Measurements from ENCODE around the gene EFTUD2. TPM values are rescaled to one million over a fixed set of nuclear protein-coding genes. Genes with fewer than 3 reads are reported as not detected.

Gene EFTUD2
- total RNA-seq, 4 donors from 2014 or later = 37.4 to 136 (median 65.4) TPM

DNA sequence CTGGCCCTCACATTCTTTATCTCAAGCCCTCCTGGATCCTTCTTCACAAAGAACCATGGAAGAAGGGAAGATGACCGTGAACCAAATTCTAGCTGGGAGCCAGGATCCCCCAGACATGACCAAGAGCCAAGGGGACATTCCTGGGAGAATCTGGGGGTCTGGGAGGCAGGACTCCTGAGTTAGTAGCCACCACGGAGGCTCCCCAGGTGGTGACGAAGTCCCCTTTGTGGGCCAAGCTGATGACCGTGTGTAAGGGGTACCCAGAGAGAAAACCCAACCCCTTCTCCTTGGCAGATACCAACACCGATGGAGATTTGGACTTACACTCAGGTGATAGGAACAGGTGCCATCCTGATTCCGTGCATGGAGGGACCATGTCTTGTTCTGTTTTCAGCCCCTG is 22.9 kb upstream of the EFTUD2 start:
- WGBS, 2 donors (ENCODE audit: low coverage in 1 of 2) = 92% methylated on average over 6 of the region's 6 CpGs; no CpG with 5 or more reads in 1 of the 2 donors
- TF ChIP-seq, protein P1, sequence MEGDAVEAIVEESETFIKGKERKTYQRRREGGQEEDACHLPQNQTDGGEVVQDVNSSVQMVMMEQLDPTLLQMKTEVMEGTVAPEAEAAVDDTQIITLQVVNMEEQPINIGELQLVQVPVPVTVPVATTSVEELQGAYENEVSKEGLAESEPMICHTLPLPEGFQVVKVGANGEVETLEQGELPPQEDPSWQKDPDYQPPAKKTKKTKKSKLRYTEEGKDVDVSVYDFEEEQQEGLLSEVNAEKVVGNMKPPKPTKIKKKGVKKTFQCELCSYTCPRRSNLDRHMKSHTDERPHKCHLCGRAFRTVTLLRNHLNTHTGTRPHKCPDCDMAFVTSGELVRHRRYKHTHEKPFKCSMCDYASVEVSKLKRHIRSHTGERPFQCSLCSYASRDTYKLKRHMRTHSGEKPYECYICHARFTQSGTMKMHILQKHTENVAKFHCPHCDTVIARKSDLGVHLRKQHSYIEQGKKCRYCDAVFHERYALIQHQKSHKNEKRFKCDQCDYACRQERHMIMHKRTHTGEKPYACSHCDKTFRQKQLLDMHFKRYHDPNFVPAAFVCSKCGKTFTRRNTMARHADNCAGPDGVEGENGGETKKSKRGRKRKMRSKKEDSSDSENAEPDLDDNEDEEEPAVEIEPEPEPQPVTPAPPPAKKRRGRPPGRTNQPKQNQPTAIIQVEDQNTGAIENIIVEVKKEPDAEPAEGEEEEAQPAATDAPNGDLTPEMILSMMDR (IDR thresholded peaks at IDR 0.05) = no peak
- TF ChIP-seq POLR2AphosphoS5 (IDR thresholded peaks at IDR 0.05) = no peak
- TF ChIP-seq EP300 (IDR thresholded peaks at IDR 0.05; ENCODE audit: low read depth) = no peak
- TF ChIP-seq POLR2A (IDR thresholded peaks at IDR 0.05) = no peak
- intact Hi-C loops (cut with DNase I; ENCODE audit: low total_unique reads) (loop anchor here (10.0 kb wide), 1 partner anchor 183 kb away; no protein-coding TSS in a partner anchor), in situ Hi-C loops (cut with MboI; ENCODE audit: low pct_ligation_motif_present in 1 of 4, low pct_unique_long_range_greater_than_20kb in 1 of 4, low sequenced_read_pairs in 3 of 4) (loop anchor here in 3 of 4 donors (5.0 to 10.0 kb wide), 4 partner anchors 83 to 183 kb away; no protein-coding TSS in a partner anchor)
- Histone ChIP-seq H3K27ac (no peak overlapping the region), H3K4me1 (peaks cover 0 to 4% (median 2%) of the 10 kb centered on the region in 4 donors), H3K4me3 (no peak overlapping the region), H3K9me3 (no peaks in the 10 kb centered on the region), H3K36me3 (no peaks in the 10 kb centered on the region), H3K27me3 (peaks cover 13% of the 10 kb centered on the region)
- peak; percentile 4 for DNase-seq

DNA sequence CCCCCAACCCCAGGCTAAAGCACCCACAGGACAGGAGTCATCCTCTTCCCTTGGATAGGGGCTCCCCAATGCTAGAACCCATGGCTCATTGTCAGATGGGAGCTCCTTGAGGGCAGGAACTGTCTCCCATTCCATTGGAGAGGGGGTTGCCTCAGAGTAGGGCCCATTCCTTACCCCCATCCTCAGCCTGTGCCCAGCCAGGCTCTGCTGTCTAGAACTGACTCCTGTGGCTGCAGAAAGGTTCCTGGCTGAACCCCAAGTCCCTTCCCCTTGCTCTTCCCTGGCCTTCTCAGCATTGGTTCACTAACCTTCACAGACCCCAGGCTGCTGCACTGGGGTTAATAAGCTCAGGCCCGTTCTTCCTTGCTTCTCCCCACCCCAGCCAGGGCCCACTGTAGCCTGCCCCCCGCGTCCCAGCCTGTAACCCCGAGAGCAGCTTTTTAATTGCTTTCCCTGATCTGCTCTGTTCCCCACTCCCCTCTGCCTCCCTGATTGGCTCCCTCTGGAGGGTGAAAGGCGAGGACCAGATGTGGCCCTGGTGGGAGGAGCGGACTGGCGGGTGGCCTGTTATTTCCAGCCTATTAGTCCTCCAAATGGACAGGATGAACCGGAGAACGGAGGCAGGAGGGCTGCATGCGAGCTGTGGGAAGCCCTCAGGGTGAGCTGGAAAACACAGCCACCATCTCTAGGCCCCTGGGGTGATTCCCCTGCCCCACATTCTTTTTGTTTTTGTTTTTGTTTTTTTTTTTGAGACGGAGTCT is 22.1 kb upstream of the EFTUD2 start:
- H3K36me3 ChIP-seq = no peaks in the 10 kb centered on the region
- intact Hi-C loops (cut with DNase I; ENCODE audit: low total_unique reads) = loop anchor here (2.0 to 10.0 kb wide), 2 partner anchors 101 to 183 kb away; no protein-coding TSS in a partner anchor
- peaks cover 0 to 8% (median 2%) of the 10 kb centered on the region in 4 donors for H3K4me1 ChIP-seq
- TF ChIP-seq POLR2AphosphoS5 (IDR thresholded peaks at IDR 0.05) (no peak), EP300 (IDR thresholded peaks at IDR 0.05; ENCODE audit: low read depth) (no peak), POLR2A (IDR thresholded peaks at IDR 0.05) (no peak)
- TF ChIP-seq, protein P1 (IDR thresholded peaks at IDR 0.05) = no peak
- WGBS, 2 donors (ENCODE audit: low coverage in 1 of 2) = 75 to 87% methylated on average over 6 to 11 of the region's 11 CpGs
- no peak overlapping the region for H3K4me3 ChIP-seq
- DNase-seq = no peak
- in situ Hi-C loops (cut with MboI; ENCODE audit: low pct_ligation_motif_present in 1 of 4, low pct_unique_long_range_greater_than_20kb in 1 of 4, low sequenced_read_pairs in 3 of 4) = loop anchor here in 3 of 4 donors (5.0 to 10.0 kb wide), 4 partner anchors 83 to 183 kb away; no protein-coding TSS in a partner anchor
- no peaks in the 10 kb centered on the region for H3K9me3 ChIP-seq
- H3K27me3 ChIP-seq = peaks cover 13% of the 10 kb centered on the region
- no peak overlapping the region for H3K27ac ChIP-seq

DNA sequence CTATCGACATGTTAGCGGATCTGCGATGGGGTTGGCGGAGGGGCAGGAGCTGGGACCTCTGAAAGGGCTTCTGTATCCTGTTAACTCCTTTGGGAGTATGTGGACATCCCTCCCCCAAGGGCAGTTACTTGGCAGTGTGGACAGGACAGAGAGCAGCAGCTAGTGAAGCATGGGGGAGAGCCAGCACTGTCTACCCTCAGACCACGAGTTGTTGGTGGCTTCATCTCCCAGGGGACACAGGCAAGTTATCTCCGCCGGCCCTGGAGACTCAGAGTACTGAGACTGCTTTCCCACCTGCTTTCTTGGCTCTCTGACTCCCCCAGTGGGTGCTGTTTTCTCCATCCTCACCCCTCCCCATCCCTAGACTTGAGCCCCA is 21.3 kb upstream of the EFTUD2 start:
- in situ Hi-C loops (cut with MboI; ENCODE audit: low pct_ligation_motif_present in 1 of 4, low pct_unique_long_range_greater_than_20kb in 1 of 4, low sequenced_read_pairs in 3 of 4) (loop anchor here in 3 of 4 donors (5.0 to 10.0 kb wide), 4 partner anchors 84 to 184 kb away; no protein-coding TSS in a partner anchor), intact Hi-C loops (cut with DNase I; ENCODE audit: low total_unique reads) (loop anchor here (2.0 to 10.0 kb wide), 2 partner anchors 102 to 184 kb away; no protein-coding TSS in a partner anchor)
- H3K27ac ChIP-seq = no peak overlapping the region
- DNase-seq = peak; percentile 1
- H3K27me3 ChIP-seq = peaks cover 13% of the 10 kb centered on the region
- no peak overlapping the region for H3K4me3 ChIP-seq
- H3K9me3 ChIP-seq = no peaks in the 10 kb centered on the region
- peaks cover 0 to 8% (median 2%) of the 10 kb centered on the region in 4 donors for H3K4me1 ChIP-seq
- 65% methylated on average over 7 of the region's 7 CpGs; no CpG with 5 or more reads in 1 of the 2 donors for WGBS, 2 donors (ENCODE audit: low coverage in 1 of 2)
- H3K36me3 ChIP-seq = no peaks in the 10 kb centered on the region
- TF ChIP-seq EP300 (IDR thresholded peaks at IDR 0.05; ENCODE audit: low read depth) (no peak), POLR2AphosphoS5 (IDR thresholded peaks at IDR 0.05) (no peak), POLR2A (IDR thresholded peaks at IDR 0.05) (no peak)
- TF ChIP-seq, protein P1 (IDR thresholded peaks at IDR 0.05) = no peak

DNA sequence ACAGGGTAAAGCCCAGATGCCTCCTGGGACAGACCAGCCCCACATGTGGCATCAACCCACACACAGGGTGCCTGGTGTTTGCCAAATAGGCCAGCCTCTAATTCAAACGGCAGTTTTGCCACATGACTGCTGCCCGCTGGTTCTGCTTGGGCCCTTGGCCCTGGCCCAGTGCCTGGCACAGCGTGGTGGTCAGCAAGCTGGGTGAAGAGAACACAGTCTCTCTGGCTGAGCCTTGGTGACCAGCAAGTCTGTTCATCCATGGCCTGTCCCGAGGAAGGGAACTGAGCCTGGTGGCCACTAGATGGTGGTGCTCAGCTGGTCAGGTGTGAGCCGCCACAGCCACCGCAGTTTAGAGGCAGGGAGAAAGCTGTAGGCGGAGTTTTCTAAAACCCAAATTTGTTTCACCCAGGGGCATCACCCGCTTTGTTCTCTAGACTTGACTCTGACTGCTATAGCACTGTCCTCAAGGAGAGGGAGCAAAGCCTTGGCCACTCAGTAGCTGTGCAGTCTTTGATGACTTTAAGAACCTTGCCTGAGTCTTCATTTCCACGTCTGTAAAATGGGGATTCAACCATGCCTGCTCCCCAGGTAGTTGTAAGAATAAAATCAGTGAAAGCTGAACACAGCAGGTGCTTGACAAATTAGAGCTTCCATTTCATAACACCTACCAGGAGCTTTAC is 20.8 kb upstream of the EFTUD2 start:
- Histone ChIP-seq H3K27me3 (peaks cover 13% of the 10 kb centered on the region), H3K27ac (no peak overlapping the region), H3K9me3 (no peaks in the 10 kb centered on the region), H3K36me3 (no peaks in the 10 kb centered on the region), H3K4me1 (peaks cover 0 to 8% (median 2%) of the 10 kb centered on the region in 4 donors), H3K4me3 (no peak overlapping the region)
- WGBS, 2 donors (ENCODE audit: low coverage in 1 of 2) = 4% methylated on average over 9 of the region's 9 CpGs; no CpG with 5 or more reads in 1 of the 2 donors
- intact Hi-C loops (cut with DNase I; ENCODE audit: low total_unique reads) (loop anchor here (2.0 to 10.0 kb wide), 2 partner anchors 103 to 185 kb away; no protein-coding TSS in a partner anchor), in situ Hi-C loops (cut with MboI; ENCODE audit: low pct_ligation_motif_present in 1 of 4, low pct_unique_long_range_greater_than_20kb in 1 of 4, low sequenced_read_pairs in 3 of 4) (loop anchor here (5.0 to 10.0 kb wide), 5 partner anchors 85 to 185 kb away; no protein-coding TSS in a partner anchor)
- DNase-seq = peak; percentile 79
- TF ChIP-seq EP300 (IDR thresholded peaks at IDR 0.05; ENCODE audit: low read depth) = no peak
- TF ChIP-seq, protein P1 (IDR thresholded peaks at IDR 0.05) = peak; percentile 73 to 89 (median 80)
